HEK293T (cell line): ENCODE data around the gene CAPN7.

Experiments used
- CTCF ChIA-PET: fragments of 350-600 bp; formaldehyde crosslinking; extraction: SDS; loops from one replicate; lab custom pipeline; 2021; ENCODE audit warnings: antibody characterized with exemption, inconsistent platforms; lab: Yijun Ruan, JAX
- POLR2A ChIA-PET: fragments of 350-600 bp; formaldehyde crosslinking; extraction: SDS; loops from one replicate; lab custom pipeline; 2020; ENCODE audit warnings: antibody characterized with exemption, inconsistent platforms; lab: Yijun Ruan, JAX
- DNase-seq: peaks from one replicate; pipeline ENCODE4 v3.0.0; 2012; ENCODE audit warnings: mixed read lengths; ENCODE audit errors: extremely low spot score
- ARNT ChIP-seq: fragments of 450-650 bp; IDR thresholded peaks from 2 replicates; pipeline ENCODE4 v1.6.1; 2017; ENCODE audit warnings: mild to moderate bottlenecking
- BHLHE40 ChIP-seq: fragments of 450-650 bp; IDR thresholded peaks from 2 replicates; pipeline ENCODE4 v1.6.1; 2016; ENCODE audit warnings: mild to moderate bottlenecking, moderate library complexity, borderline replicate concordance
- CTBP1 ChIP-seq: fragments of 450-650 bp; IDR thresholded peaks from 2 replicates; pipeline ENCODE4 v1.6.1; 2016; ENCODE audit warnings: borderline replicate concordance
- ELF4 ChIP-seq: fragments of 450-650 bp; IDR thresholded peaks from 2 replicates; pipeline ENCODE4 v1.6.1; 2017; ENCODE audit warnings: antibody characterized with exemption
- FOXA1 ChIP-seq: fragments of 450-650 bp; IDR thresholded peaks from 2 replicates; pipeline ENCODE4 v1.6.1; 2016; ENCODE audit warnings: mild to moderate bottlenecking
- FOXK2 ChIP-seq: fragments of 450-650 bp; IDR thresholded peaks from 2 replicates; pipeline ENCODE4 v1.6.1; 2016; ENCODE audit warnings: mild to moderate bottlenecking
- FOXM1 ChIP-seq: fragments of 450-650 bp; IDR thresholded peaks from 2 replicates; pipeline ENCODE4 v1.6.1; 2017; ENCODE audit warnings: mild to moderate bottlenecking, borderline replicate concordance
- HDGF ChIP-seq: fragments of 450-650 bp; IDR thresholded peaks from 2 replicates; pipeline ENCODE4 v1.6.1; 2017; ENCODE audit warnings: antibody characterized with exemption, borderline replicate concordance
- L3MBTL2 ChIP-seq: fragments of 450-650 bp; conservative IDR thresholded peaks from 2 replicates; pipeline ENCODE4 v1.6.1; 2016; ENCODE audit warnings: mild to moderate bottlenecking
- LEF1 ChIP-seq: fragments of 450-650 bp; IDR thresholded peaks from 2 replicates; pipeline ENCODE4 v1.6.1; 2017; ENCODE audit warnings: mild to moderate bottlenecking, borderline replicate concordance
- NFRKB ChIP-seq: fragments of 450-650 bp; IDR thresholded peaks from 2 replicates; pipeline ENCODE4 v1.6.1; 2016; ENCODE audit warnings: mild to moderate bottlenecking, moderate library complexity
- SP1 ChIP-seq: fragments of 450-650 bp; IDR thresholded peaks from 2 replicates; pipeline ENCODE4 v1.6.1; 2017
- SUZ12 ChIP-seq: fragments of 450-650 bp; IDR thresholded peaks from 2 replicates; pipeline ENCODE4 v1.6.1; 2016; ENCODE audit warnings: mild to moderate bottlenecking
- TARDBP ChIP-seq: fragments of 450-650 bp; IDR thresholded peaks from 2 replicates; pipeline ENCODE4 v1.6.1; 2016
- ZNF384 ChIP-seq: fragments of 450-650 bp; IDR thresholded peaks from 2 replicates; pipeline ENCODE4 v1.6.1; 2016
- TF ChIP-seq, protein P1 (sequence below): fragments of 450-650 bp; IDR thresholded peaks from 2 replicates; pipeline ENCODE4 v1.6.1; 2016

CAPN7 gene

DNA sequence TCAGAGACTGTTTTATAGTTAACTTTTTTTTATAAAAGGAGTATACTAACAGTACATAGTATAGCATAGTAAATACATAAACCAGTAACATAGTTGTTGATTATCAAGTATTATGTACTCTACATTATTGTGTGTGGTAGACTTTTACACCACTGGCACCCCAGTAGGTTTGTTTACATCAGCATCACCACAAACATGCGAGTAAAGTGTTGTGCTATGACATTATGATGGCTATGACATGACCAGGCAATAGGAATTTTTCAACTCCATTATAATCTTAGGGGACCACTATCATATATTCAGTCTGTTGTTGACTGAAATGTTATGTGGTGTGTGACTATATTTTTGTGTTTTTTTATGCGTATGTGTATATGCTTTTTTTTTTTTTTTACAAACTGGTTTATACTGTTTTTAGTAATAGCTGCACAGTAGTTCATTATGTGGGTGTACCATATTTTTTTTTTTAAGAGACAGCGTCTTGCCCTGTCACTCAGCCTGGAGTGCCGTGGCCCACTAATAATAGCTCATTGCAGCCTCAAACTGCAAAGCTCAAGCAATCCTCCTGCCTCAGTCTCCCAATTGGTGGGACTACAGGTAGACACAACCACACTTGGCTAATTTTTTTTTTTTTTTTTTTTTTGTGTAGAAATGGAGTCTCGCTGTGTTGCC lies 1.9 kb downstream of the CAPN7 start:
- POLR2A ChIA-PET = interaction anchor here (0.9 to 1.2 kb wide), 3 partner anchors 12 to 91 kb away, joined by 3 to 4 read pairs (median 3); no protein-coding TSS in a partner anchor
- CTCF ChIA-PET = no interaction called here
- DNase-seq = no peak
- TF ChIP-seq HDGF (no peak), FOXK2 (no peak), NFRKB (no peak), SUZ12 (no peak), FOXA1 (no peak), TARDBP (no peak), ARNT (no peak)
- TF ChIP-seq, protein P1, sequence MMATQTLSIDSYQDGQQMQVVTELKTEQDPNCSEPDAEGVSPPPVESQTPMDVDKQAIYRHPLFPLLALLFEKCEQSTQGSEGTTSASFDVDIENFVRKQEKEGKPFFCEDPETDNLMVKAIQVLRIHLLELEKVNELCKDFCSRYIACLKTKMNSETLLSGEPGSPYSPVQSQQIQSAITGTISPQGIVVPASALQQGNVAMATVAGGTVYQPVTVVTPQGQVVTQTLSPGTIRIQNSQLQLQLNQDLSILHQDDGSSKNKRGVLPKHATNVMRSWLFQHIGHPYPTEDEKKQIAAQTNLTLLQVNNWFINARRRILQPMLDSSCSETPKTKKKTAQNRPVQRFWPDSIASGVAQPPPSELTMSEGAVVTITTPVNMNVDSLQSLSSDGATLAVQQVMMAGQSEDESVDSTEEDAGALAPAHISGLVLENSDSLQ = peak; percentile 59

DNA sequence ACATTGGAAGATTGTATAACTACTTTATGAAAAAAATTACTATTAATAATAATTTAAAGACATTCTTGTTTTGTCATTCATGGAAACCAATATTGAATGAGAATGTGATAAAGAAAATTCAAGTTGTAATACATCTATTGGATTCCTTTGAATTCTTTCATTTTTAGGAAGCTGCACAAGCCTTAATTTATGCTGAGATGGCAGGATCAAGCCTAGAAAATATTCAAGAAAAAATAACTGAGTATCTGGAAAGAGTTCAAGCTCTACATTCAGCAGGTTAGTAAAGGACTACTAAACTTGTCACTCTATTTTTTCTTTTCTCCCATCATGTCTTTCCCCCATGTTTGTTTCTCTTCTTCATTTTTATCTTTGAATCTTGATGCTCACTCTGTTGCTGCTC lies 5.9 kb downstream of the CAPN7 start:
- POLR2A ChIA-PET = no interaction called here
- CTCF ChIA-PET = interaction anchor here (0.5 kb wide), 1 partner anchor 994 kb away, joined by 3 read pairs; no protein-coding TSS in a partner anchor
- no peak for DNase-seq
- TF ChIP-seq SP1 (no peak), FOXM1 (no peak), CTBP1 (no peak), LEF1 (no peak), TARDBP (no peak), SUZ12 (no peak), NFRKB (no peak), FOXK2 (no peak), BHLHE40 (no peak), ELF4 (no peak), ARNT (no peak), HDGF (no peak), ZNF384 (no peak), FOXA1 (no peak), L3MBTL2 (no peak)
- TF ChIP-seq, protein P1 = no peak

DNA sequence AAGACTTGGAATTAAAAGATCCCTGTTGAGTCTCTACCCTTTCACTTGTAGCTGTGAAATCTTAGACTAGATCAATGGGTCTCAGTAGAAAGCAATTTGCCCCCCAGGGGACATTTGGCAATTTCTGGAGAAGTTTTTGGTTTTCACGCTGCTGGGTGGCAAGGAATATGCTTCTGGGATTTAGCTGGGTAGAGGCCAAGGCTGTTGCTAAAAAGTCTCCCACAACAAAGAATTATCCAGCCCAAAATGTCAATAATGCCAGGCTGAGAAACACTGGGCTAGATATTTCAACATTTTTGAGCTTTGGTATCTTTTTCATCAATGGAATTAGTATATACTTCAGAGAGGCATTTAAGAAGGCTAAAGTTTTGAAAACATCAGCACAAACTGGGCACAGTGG lies 8.7 kb downstream of the CAPN7 start:
- ChIA-PET CTCF (no interaction called here), POLR2A (no interaction called here)
- no peak for TF ChIP-seq SP1
- no peak for DNase-seq

DNA sequence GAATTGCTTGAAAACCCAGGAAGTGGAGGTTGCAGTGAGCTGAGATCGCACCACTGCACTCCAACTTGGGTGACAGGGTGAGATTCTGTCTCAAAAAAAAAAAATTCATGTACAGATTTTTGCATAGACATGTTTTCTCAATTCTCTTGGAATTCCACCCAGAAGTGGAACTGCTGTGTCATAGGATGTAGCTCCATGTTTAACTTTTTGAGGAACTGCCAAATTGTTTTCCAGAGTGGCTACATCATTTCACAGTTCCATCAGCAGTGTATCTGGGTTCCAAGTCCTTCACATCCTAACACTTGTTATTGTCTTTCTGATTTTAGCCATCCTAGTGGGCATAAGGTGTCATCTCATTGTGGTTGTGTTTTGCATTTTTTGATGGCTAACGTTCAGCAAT lies 9.9 kb downstream of the CAPN7 start:
- DNase-seq = no peak
- CTCF ChIA-PET = interaction anchor here (0.6 kb wide), 1 partner anchor 351 kb away, joined by 10 read pairs; no protein-coding TSS in a partner anchor
- no peak for TF ChIP-seq FOXM1
- no peak for TF ChIP-seq CTBP1
- TF ChIP-seq, protein P1 = no peak
- no peak for TF ChIP-seq BHLHE40
- TF ChIP-seq SP1 = no peak
- TF ChIP-seq ARNT = no peak
- TF ChIP-seq SUZ12 = no peak
- TF ChIP-seq FOXK2 = no peak
- TF ChIP-seq TARDBP = no peak
- POLR2A ChIA-PET = no interaction called here

DNA sequence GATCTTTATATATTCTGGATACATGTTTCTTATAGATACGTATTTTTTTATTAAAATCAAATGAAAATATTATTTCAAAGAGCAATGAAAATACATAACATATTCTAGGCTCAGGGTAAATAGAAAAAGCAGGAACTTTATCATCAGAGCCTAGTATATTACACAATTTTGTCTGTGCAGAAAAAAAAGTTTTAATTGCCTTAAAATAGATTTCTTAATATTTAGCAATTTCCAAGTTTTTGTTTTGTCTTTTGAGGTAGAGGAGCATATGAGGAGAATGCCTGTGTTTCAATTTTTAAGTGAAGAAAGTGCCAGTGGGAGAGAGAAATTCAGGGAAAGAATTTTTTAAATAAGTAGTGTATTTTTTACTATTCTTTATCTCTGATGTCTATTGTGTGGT lies 10.5 kb downstream of the CAPN7 start:
- no peak for TF ChIP-seq L3MBTL2
- TF ChIP-seq FOXK2 = no peak
- TF ChIP-seq FOXM1 = no peak
- TF ChIP-seq SUZ12 = no peak
- CTCF ChIA-PET = interaction anchor here (0.6 kb wide), 1 partner anchor 350 kb away, joined by 10 read pairs; no protein-coding TSS in a partner anchor
- no peak for DNase-seq
- POLR2A ChIA-PET = no interaction called here

DNA sequence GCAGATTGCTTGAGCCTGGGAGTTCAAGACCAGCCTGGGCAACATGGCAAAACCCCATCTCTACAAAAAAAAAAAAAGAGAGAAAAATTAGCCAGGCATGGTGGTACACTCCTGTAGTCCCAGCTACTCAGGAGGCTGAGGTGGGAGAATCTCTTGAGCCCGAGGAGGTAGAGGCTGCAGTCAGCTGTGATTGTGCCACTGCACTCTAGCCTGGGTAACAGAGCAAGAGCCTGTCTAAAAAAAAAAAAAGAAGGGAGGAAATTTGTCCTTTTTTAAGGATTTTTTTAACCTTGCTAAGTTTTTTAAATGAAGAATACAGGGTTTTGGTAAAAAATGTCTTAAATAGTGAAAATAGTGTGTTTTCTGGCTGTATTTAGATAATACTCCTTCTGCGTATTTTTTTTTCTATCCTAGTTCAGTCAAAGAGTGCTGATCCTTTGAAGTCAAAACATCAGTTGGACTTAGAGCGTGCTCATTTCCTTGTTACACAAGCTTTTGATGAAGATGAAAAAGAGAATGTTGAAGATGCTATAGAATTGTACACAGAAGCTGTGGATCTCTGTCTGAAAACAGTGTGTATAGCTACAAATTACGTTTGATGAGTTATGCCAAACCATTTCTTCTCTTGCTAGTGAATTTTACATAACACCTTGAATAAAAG lies 11.1 kb downstream of the CAPN7 start:
- DNase-seq = no peak
- TF ChIP-seq FOXA1 = no peak
- TF ChIP-seq FOXK2 = no peak
- no peak for TF ChIP-seq ARNT
- ChIA-PET CTCF (no interaction called here), POLR2A (interaction anchor here (0.9 kb wide), 1 partner anchor 11 kb away, joined by 4 read pairs; the partner anchor contains the start of gene CAPN7)

DNA sequence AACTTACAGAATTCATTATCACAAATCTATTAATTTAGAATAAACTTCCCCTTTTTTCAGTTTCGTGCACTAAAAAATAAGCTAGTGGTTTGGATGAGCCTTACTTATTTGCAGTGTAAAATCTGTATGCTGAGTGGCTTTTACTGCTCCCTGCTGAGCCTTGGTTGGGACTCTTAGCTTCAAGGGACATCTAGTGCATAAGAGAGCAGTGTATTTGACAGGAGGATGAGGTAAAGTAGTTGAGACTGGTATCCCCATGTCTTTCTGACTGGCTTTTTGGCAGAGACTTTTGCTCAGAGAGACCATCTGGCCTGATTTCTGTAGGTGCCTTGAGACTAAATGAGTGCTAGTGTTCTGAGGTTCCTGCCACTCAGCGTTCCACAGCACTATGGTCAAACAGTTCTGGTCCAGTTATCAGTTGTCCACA lies 11.8 kb downstream of the CAPN7 start:
- no peak for DNase-seq
- ChIA-PET CTCF (no interaction called here), POLR2A (interaction anchor here (0.9 kb wide), 1 partner anchor 12 kb away, joined by 4 read pairs; the partner anchor contains the start of gene CAPN7)
- no peak for TF ChIP-seq SP1
- TF ChIP-seq NFRKB = no peak
